ENCODE data around the gene PM20D2.

PM20D2 gene

GRCh38 chr6:89110284-89110683 lies 35.6 kb upstream of the PM20D2 start:
- Histone ChIP-seq H4K20me1 (ENCODE audit: control insufficient read depth, insufficient read depth, low read depth, low read length) (no peaks in the 10 kb centered on the region), H3K4me2 (ENCODE audit: low read length) (no peak overlapping the region), H3K9me2 (replicated peaks; ENCODE audit: control insufficient read depth, low read length) (no peaks in the 10 kb centered on the region), H3K27ac (ENCODE audit: low read depth, low read length) (no peak overlapping the region), H3K4me3 (ENCODE audit: low read length) (no peak overlapping the region), H3K4me1 (ENCODE audit: control insufficient read depth, low read length) (no peaks in the 10 kb centered on the region), H3K27me3 (ENCODE audit: control insufficient read depth, low read length) (peaks cover 9% of the 10 kb centered on the region), H3K79me2 (ENCODE audit: control insufficient read depth, low read length) (no peaks in the 10 kb centered on the region), H3K36me3 (ENCODE audit: control insufficient read depth, low read length) (no peaks in the 10 kb centered on the region), H3K9me3 (ENCODE audit: control insufficient read depth, insufficient read depth, low read length) (no peaks in the 10 kb centered on the region), H3F3A (ENCODE audit: control insufficient read depth, insufficient read depth) (no peaks in the 10 kb centered on the region)
- no peak for TF ChIP-seq CTCF (IDR thresholded peaks at IDR 0.05; ENCODE audit: low read depth, low read length, poor library complexity, severe bottlenecking)

- H3K4me2 ChIP-seq (ENCODE audit: low read length) = no peak overlapping the region
- no peak overlapping the region for H3K4me3 ChIP-seq (ENCODE audit: low read length)
- H3K4me1 ChIP-seq (ENCODE audit: control insufficient read depth, low read length) = peaks cover 1% of the 10 kb centered on the region; the same call in 1 of the 2 replicates
- no peaks in the 10 kb centered on the region for H3K36me3 ChIP-seq (ENCODE audit: control insufficient read depth, low read length)
- no peaks in the 10 kb centered on the region for H3K9me3 ChIP-seq (ENCODE audit: control insufficient read depth, insufficient read depth, low read length)
- TF ChIP-seq EZH2phosphoT487 (IDR thresholded peaks at IDR 0.05; ENCODE audit: borderline replicate concordance, low read length) (no peak), CTCF (IDR thresholded peaks at IDR 0.05; ENCODE audit: low read depth, low read length, poor library complexity, severe bottlenecking) (no peak)
- H3K79me2 ChIP-seq (ENCODE audit: control insufficient read depth, low read length) = no peaks in the 10 kb centered on the region
- no peaks in the 10 kb centered on the region for H4K20me1 ChIP-seq (ENCODE audit: control insufficient read depth, insufficient read depth, low read depth, low read length)
- no peaks in the 10 kb centered on the region for H3F3A ChIP-seq (ENCODE audit: control insufficient read depth, insufficient read depth)
- H3K9me2 ChIP-seq (replicated peaks; ENCODE audit: control insufficient read depth, low read length) = no peaks in the 10 kb centered on the region
- H3K27me3 ChIP-seq (ENCODE audit: control insufficient read depth, low read length) = peaks cover 11% of the 10 kb centered on the region
- no peak overlapping the region for H3K27ac ChIP-seq (ENCODE audit: low read depth, low read length)
These were observed 33.9 kb upstream of the PM20D2 start for GRCh38 chr6:89111933-89112332.

GRCh38 chr6:89116702-89117101 lies 29.2 kb upstream of the PM20D2 start:
- Histone ChIP-seq H3K4me3 (ENCODE audit: low read length) (peak overlapping the region; percentile 70; the same call in 1 of the 2 replicates), H3K4me2 (ENCODE audit: low read length) (peak overlapping the region; percentile 73), H3F3A (ENCODE audit: control insufficient read depth, insufficient read depth) (no peaks in the 10 kb centered on the region)

More at GRCh38 chr6:89116702-89117101, 29.2 kb upstream of the PM20D2 start:
- no peaks in the 10 kb centered on the region for H4K20me1 ChIP-seq (ENCODE audit: control insufficient read depth, insufficient read depth, low read depth, low read length)
- H3K27ac ChIP-seq (ENCODE audit: low read depth, low read length) = no peak overlapping the region
- peaks cover 6% of the 10 kb centered on the region; the same call in 1 of the 2 replicates for H3K4me1 ChIP-seq (ENCODE audit: control insufficient read depth, low read length)
- H3K79me2 ChIP-seq (ENCODE audit: control insufficient read depth, low read length) = no peaks in the 10 kb centered on the region
- TF ChIP-seq EZH2phosphoT487 (IDR thresholded peaks at IDR 0.05; ENCODE audit: borderline replicate concordance, low read length) = no peak
- TF ChIP-seq CTCF (IDR thresholded peaks at IDR 0.05; ENCODE audit: low read depth, low read length, poor library complexity, severe bottlenecking) = no peak
- H3K9me3 ChIP-seq (ENCODE audit: control insufficient read depth, insufficient read depth, low read length) = no peaks in the 10 kb centered on the region
- no peaks in the 10 kb centered on the region for H3K36me3 ChIP-seq (ENCODE audit: control insufficient read depth, low read length)
- H3K9me2 ChIP-seq (replicated peaks; ENCODE audit: control insufficient read depth, low read length) = no peaks in the 10 kb centered on the region
- H3K27me3 ChIP-seq (ENCODE audit: control insufficient read depth, low read length) = peaks cover 16% of the 10 kb centered on the region

Measured in DOHH2 (cell line).